Measurements from ENCODE around the gene NOG.

NOG gene

DNA sequence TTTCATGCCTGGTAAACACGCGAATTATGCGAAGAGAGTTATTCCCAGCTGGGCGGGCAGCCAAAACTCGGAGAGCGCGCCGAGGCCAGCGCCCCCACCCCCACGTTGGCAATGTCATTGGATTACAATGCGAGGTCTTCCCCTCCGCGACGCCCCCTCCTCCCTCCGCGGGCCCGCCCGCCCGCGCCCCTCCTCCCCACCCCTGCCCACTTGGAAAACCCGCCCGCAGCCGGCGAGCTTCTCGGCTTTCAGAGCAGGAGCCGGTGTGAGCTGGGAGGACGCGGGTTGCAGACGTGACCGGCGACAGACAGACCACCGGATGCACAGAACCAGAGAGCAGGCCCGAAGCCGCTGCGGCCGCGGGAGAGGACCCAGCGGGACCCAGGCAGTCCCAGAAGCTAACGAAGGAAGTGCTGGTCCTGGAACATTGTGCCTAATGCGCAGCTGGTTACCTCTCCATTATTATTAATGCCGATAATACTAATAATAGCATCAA lies 4.0 kb downstream of the NOG start:
- no peak for DNase-seq

DNA sequence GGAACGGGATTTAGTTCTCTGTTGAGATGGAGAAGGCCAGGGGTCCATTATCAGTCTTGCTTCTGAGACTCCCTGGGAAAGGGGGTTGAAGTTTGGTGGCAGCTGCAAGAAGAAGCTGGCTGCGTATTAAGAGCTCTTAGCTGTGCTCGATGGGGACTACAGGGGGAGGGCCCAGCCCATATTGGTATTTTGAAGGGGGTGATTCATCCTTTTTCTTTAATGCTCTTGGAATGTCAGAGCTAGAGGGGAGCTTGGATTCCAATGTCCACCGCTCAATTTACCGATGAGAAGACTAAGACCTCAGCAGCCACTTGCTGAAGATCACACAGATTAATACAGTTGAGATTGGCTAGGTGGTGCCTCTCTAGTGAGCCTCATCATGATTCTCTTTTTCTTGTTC lies 5.0 kb downstream of the NOG start:
- no peak for DNase-seq

DNA sequence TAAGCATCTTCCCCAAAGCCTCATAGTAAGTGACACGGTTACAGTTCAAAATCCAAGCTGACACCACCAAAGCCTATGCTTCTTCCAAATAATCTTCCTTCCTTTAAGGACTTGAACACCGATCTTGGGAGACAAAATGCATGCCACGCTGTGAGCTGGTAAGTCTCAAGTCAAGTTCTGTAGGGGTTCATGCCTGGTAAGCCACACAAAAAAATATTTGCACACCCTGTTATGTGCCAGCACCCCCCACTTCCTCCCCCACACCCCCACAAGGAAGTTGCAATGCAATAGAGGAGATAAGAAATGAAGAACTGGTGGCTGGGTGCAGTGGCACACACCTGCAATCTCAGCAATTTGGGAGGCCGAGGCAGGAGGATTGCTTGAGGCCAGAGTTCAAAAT lies 5.6 kb downstream of the NOG start:
- DNase-seq, result no peak

DNA sequence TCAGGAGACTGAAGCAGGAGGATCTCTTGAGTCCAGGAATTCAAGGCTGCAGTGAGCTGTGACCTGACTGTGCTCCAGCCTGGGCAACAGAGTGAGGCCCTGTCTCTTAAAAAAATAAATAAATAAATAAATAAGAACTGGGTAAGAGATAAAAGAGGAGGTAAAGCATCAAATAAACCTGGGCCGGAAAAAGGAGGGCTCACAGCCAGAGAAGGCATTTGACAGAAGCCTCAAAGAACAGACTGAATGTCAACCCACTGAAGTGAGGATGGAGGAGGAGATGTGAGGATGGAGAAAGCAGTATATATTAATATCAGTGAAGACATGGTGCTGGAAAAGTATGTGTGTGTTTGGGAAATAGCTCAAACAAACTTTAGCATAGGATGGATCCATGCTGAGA lies 6.1 kb downstream of the NOG start:
- DNase-seq, result no peak

DNA sequence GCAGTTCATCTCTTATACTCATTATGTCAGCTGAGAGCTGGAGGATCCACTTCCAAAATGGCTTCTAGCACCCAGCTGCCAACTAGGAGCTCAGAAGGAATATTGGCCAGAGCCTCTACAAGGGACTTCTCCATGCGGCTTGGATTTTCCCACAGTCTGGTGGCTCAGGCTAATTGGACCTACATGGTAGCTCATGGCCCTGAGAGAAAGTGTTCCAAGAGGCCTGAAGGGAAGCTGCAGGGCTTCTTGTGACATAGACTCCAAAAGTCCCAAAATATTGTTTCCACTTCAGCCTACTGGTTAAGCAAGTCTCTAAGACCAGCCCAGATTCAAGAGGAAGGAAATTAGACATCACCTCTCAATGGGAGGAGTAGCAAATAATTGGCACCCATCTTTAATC lies 6.8 kb downstream of the NOG start:
- DNase-seq, result no peak

DNA sequence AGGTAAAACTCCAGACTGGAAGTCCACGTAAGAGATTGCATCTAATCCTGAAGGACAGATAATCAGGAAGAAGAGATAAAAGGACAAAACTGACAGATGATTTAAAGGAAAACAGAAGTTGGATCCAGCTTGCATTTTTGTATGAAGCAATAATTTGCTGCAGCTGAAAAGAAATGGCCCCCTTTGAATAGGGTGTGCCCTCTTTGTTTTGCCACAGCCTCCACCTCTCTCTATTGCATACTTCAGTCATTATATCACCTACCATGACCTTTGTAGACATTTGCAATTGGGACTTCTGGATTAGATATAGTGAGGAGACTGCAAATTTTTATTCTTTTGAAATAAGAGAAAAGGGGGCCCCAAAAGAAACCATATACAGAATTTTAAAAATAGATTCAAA lies 8.1 kb downstream of the NOG start:
- no peak for DNase-seq

DNA sequence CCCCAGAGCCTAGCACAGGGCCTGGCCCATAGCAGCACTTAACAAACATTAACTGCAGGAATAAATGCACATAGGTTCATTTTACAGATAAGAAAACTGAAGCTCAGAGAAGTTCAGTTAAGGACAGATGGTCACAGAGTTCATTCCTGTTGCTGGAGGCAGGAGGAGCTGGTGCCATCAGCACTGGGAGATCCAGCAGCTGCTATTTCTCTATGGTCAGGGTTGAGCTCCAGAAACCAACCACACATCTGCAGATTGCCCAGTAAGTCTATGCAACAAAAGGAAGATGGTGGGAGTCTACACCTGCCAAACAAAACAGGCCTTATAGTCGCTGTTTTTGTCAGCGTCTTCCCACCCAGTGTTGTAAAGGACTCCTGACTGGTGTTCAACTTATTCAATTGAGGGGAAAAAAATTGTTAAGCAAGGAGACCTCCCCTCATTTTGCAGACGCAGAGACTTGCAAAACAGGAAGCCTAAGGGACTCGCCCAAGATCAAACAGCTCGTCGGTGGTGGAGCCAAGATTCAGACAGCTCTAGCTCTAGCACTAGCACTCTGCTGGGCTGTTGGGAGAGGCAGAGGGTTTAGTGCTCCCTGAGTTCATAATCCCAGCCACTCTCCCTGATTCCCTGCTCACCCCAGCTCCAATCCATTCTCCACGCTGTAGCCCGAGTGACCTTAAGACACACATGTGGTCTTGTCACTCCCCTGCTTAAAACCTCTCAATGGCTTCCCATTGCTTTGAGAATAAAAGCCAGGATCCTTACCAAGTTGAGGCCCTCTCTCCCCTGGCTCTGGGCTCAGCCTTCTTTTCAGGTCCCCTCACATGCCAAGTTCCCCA lies 9.0 kb downstream of the NOG start:
- DNase-seq, result no peak

DNA sequence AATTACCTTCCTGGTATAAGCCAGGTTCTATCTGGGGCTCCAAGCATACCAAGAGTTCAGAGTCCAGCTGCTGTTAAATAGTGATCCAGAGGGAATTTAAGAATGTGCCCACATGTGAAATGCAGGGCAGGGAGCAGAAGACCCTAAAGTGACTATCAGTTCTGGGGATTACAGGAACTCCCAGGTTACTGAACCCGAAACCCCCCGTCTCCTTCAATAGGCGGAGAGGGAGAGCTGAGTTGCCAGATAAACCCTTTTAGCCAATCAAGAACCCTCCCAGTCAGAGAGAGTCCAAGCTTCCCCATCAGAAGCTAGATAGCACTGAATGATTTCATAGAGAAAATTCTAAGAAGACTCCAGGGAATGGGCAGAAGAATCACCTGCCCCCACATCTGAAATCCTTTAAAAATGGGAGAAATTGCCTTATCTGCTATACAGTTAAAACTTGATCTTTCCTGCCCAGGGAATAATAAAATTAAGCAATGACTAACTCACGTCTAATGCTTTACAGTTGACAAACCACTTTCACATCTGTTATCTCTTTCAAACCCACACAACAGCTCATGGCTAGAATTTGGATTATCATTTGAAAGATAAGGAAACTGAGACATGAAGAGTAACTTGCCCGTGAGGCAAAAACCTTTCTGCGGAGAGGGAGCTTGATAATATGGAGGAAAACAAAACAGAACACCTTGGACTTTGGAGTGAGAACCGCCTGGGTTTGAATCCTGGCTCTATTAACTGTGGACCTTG lies 10.2 kb downstream of the NOG start:
- no peak for DNase-seq

DNA sequence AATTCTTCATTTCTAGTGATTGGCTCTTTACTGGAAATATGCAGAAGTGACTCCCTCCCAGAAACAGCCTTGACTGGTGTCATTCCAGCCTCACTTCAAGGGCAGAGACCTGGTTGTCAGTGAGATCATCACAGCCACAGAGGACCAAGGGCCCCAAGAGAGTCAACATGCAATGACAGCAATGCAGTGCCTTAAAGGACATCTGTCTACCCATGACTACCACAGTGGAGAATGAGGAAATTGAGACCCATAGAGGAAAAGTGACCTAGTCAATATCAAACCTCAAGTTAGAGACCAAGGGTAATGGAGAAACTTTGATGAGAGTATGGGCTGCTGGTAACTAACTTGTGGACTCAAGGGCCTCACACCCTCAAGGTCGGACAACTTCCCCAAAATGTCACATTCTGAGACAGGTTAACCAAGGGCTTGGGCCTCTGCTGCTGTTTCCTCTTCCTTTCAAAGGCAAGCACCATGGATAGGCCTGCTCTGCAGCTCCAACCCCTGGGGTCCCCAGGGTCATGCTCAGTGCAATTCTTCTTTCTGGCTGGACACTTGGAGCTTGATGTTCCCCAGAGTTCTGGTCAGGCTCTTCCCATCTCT lies 11.3 kb downstream of the NOG start:
- no peak for DNase-seq

DNA sequence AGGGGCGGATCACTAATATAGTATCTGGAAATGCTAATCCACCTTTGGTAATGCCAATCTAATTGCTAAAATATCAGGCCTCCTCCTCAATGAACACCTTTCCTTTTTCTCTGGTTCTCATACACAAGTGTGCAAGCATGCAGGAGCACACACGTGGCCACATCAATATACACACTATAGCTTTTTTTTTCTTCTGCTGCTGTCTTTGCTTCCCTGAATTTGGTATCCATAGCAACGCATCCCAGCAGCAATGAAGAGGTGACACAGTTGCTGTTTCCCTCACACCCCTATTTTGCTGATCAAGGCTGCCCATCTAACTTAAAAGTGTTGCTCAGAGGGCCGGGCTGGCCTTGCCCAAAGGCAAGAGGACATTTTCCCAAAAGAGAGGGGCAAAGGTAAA lies 15.4 kb downstream of the NOG start:
- no peak for DNase-seq

DNA sequence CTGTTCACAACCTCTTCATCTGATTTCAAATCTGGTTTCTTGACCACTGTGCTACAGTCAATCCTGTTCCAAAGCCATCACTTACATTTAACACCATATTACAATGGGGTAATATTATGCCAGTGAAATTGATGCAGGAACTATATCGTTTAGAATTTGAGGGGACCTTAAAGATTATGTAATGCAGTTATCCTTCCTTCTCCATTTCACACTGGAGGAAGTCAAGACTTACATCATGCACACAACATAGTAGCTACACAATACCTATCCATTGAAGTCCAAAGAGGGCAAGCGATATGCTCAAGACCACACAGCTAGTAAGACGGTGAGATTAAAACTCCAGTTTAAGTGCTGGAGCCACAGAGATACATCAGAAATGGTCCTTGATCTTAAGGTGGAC lies 16.8 kb downstream of the NOG start:
- no peak for DNase-seq

DNA sequence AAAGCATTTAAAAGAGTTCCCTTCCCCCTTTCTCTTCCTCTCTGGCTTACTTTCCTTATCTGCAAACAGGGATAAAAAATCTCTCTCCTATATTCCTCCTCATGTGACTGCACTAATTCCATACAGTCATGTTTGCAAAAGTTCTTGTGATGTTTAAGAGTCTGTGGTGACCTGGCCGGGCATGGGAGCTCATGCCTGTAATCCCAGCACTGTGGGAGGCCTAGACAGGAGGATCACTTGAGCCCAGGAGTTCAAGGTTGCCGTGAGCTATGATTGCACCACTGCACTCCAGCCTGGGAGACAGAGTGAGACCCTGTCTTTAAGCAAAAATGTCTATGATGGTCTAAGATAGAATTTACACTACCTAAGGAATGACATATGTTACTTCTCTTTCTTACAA lies 19.6 kb downstream of the NOG start:
- DNase-seq, result no peak

DNA sequence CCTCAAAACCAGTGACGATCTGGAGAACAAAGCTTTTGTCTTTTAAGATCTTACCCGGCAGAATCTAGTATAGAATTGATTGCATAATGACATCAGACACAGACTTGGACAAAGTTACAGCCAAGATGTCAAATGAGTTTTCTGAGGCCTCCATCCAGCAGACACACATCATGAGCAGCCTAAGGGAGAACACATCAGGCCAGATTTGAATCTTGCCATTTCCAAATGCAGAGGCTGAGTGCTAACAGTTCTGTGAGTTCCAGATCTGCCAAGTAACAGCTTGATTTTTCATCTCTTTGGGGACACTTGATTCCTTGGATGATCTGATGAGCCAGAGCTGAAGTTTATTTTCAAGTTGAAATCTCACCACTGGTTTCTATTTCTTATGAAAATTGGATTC lies 21.0 kb downstream of the NOG start:
- no peak for DNase-seq

DNA sequence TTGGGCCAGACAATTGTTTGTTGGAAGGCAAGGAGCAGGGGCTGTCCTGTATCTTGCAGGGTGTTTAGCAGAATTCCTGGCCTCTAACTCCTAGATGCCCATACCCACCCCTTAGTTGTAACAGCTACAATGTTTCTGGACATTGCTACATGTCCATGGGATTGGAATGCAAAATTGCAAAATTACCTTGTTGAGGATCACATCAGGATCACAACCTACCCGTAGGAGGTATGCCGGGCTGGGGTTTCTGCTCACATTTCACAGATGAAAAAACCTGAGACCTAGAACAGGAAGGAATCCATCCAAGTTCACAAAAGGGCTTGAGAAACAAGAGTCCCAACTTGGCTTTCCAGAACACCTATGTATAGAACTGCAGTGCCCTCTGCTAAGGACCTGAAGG lies 22.7 kb downstream of the NOG start:
- no peak for DNase-seq

DNA sequence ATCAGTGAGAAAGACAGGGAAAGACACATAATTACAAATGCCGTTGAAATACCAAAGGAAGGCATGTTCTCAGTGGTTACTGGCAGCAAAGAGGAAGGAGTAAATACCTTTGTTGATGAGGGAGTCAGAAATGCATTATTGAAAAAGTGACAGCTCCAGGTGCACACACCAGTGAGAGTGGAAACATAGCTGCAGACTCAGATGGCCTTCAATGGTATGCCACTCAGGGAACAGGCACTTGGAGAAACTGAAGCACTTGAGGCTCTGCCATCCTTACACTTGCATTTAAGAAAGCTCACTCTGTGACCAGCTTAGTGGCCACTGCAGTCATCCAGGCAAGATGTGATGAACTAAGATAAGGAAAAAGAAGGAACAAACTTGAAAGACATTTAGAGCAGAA lies 29.9 kb downstream of the NOG start:
- DNase-seq, result no peak

DNA sequence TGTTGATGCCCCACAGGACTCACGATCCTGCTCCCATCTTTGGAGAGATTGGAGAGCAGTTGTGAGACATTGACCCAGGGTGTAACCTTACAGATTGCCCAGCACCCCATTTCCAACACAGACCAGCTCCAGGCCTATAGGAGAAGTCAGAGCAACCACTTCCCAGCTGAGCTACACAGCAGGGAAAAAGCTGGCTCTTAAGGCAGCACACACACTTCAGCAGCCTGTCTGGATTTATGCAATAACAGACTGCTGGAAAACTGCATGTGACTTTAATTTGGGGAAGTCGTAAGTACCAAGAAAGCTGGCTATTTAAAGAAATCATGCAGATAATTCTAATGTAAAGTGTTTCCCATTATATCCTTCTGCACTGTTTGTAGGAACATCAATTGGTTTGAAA lies 30.8 kb downstream of the NOG start:
- no peak for DNase-seq

DNA sequence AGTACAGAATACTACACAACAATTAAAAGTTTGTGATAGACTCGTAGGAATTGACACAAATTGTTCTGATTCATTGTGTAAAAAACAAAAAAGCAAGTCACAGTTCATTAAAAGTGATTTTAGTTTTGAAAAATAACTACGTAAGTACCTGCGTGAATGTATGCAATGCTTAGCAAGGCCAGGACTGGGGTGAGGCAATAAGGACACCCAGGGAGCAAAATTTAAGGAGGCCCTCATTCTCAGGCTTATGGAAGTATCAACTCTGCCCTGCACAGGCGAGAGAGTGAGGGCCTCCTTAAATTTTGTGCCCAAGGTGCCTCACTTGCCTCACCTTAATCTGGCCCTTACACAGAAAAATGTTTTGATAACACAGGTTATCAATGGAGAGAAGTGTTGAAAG lies 31.4 kb downstream of the NOG start:
- DNase-seq, result no peak

DNA sequence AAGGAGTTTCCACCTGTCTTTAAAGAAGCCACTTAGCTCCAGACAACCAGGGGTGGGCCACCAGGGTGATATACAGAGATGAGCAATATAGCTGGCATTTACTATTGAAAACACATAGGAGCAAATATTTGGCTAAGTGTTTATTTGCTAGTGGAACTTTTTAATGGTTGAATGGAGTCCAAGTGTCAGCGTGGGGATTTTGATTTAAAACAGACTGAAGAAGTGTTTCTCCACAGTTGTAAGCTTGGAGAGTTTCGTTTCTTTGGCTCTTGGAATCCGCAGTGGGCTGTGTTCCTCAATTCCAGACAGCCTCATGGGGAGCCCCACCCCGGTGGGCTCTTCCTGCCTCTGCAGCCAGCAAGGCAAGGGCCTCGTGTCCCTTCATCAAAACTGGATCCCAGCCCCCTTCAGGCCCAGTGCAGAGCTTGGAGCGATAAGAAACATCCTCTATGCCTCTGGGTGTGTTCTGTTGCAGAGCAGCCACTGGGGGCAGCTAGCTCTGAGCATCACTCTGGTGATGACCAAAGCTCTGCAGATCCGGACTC lies 36.1 kb downstream of the NOG start:
- DNase-seq, result no peak

DNA sequence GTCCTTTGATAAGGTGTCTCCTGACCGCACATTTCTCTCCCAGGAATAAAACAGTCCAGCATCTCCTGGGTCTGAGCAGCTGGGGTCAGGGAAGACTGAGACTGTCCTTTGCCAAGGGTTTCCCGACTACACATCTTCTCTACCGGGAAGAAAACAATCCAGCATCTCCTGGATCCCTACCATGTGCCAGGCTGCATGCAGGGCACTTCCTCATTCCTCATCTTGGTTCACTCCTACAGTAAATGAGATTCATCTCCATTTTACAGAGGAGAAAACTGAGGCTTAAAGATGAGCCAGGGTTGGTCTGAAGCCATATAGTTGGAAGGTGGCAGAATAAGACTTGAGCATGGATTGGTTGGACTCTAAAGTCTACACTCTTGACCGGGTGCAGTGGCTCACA lies 36.7 kb downstream of the NOG start:
- no peak for DNase-seq

DNA sequence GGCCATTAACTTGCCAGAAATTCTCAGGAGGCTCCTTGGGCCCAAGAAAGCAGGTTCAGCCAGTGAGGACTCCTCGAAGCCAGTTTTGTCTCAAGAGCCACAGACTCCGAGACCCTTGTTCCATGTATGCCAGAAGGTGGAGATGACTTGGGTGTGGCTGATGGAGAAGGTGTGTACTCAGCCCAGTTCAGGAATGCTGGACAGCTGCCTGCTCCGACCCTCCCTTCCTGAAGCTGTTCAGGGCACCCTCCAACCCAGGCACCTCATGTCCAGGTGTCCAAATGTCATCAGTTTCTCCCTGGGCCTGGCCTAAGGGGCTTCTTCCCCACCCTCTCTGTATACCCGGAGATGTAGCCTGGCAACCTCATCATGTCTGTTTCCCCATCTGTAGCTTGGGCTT lies 40.2 kb downstream of the NOG start:
- DNase-seq, result no peak

DNA sequence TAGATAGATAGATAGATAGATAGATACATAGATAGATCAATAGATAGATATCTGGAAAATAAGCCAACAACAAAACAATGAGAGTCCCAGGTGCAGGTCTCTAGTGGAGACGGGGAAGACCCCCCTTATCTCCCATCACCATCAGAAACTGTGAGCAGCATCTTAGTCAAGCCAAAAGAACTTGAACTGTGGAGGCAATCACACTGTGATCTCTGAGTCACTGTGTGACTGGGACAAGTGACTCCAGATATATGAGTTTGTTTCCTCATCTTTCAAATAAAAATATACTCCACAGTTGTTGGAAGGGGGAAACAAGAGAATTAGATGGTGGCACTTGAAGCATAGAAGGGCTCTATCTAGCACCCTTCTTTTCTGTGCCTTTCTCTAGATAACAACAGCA lies 42.1 kb downstream of the NOG start:
- no peak for DNase-seq

DNA sequence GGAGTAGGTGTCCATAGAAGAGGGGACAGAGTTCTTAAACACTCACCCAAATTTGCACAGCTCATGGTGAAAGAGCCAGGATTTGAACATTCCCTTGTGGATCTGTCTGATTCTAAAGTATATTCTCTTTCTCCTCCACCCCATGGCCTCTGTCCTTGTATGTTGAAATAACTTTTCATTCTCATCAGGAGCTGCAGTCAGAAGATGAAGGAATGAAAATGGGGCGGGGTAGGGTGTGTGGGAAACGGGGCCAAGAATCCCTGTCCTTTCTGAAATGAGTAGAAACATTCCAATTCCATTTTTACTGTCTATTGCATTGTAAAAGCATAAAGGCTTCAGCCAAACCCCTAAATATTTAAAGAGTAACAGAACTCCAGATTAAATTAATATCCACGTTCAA lies 42.8 kb downstream of the NOG start:
- no peak for DNase-seq

DNA sequence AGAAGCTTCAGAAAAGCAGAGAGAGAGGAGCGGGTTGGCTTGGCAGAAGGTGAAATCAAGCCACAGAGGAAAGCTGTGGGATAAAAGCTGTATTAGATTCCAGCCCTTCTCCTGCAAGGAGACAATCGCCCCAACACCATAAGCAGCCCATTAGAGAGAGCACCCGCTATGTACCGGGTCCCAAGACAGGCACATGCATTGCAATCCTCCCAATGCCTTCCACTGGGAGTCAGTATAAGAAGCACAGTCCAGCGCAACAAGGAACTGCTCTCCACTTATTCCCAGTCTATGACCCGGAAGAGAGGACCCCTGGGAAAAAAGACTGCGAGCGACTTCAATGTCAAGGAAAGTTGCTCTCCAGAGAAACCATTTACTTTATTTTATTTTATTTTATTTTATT lies 43.8 kb downstream of the NOG start:
- no peak for DNase-seq

DNA sequence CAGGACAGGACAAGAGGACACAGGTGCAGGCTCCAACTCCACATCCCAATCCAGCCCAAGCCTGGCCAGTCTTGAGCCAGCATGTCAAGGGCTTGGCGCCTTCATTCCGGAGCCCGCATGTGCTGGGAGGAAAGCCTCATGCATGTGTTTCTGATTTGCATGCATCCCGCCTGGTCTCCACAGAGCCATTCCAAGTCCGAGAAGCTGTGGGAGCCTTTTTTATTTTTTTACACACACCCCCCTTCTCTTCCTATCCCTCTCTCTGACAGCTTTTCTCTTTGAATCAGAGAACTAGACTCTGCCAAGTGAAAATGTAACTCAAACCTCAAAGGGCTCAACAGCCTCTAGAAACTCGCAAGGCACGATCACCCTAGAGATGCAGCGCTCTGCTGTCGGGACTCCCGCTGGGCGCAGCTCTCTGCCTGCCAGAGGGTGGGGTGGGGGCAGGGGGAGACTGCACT lies 45.1 kb downstream of the NOG start:
- no peak for DNase-seq

Measured in DMS79 (cell line).